Endothelial cell of umbilical vein (primary cell): Measurements from ENCODE around the gene TMEM184B. TPM values are rescaled to one million over a fixed set of nuclear protein-coding genes. Genes with fewer than 3 reads are reported as not detected.

ENCODE experiments used
- BruUV-seq: library from RNA; stranded (reverse); fragments of 400-500 nt; replicated peaks from 2 replicates; lab custom pipeline; 2021; lab: Mats Ljungman, UMichigan
- CTCF ChIA-PET: fragments of 300-600, 350-600 bp; sonication (Branson Sonifier 250); formaldehyde crosslinking; loops from one replicate; lab custom pipeline; 2021; ENCODE audit warnings: antibody characterized with exemption, inconsistent platforms; lab: Charles Lee
- POLR2A ChIA-PET: fragments of 300-600, 350-600 bp; sonication (Branson Sonifier 250); formaldehyde crosslinking; loops from one replicate; lab custom pipeline; 2021; ENCODE audit warnings: antibody characterized with exemption, inconsistent platforms; lab: Charles Lee
- DNase-seq: peaks from one replicate; pipeline ENCODE4 v3.0.0-alpha.2; 2011; ENCODE audit warnings: low read depth, low spot score
- FAIRE-seq: peaks from 2 replicates; lab custom pipeline; 2011; peaks lifted over from hg19 to GRCh38; lab: Jason Lieb, UNC
- H2AFZ ChIP-seq: 2 replicates; pipeline ENCODE4 v1.6.0; 2012; ENCODE audit warnings: low read depth, low read length, control low read depth, inconsistent platforms
- H3K27ac ChIP-seq: 2 replicates; pipeline ENCODE4 v1.5.1; 2011; ENCODE audit warnings: low read depth, mild to moderate bottlenecking, control low read depth, low read length, moderate library complexity; ENCODE audit not compliant: insufficient read depth
- H3K27me3 ChIP-seq, 2 experiments: 2 replicates each; pipeline versions ENCODE4 v1.6.0 to v1.6.1; 2011; ENCODE audit warnings: low read length in 2 of 2, mixed read lengths in 1 of 2; ENCODE audit not compliant: control insufficient read depth in 2 of 2, insufficient read depth in 2 of 2
- H3K36me3 ChIP-seq, 2 experiments: 2 replicates in 1 of 2; 3 replicates in 1 of 2; pipeline ENCODE4 v1.5.1; 2011; ENCODE audit warnings: low read length in 2 of 2, mild to moderate bottlenecking in 1 of 2, moderate library complexity in 1 of 2; ENCODE audit not compliant: control insufficient read depth in 2 of 2, insufficient read depth in 2 of 2; ENCODE audit errors: extremely low read depth in 1 of 2
- H3K4me1 ChIP-seq: 3 replicates; pipeline ENCODE4 v1.5.1; 2011; ENCODE audit warnings: mild to moderate bottlenecking, low read length; ENCODE audit not compliant: control insufficient read depth, insufficient read depth; ENCODE audit errors: extremely low read depth
- H3K4me2 ChIP-seq: 2 replicates; pipeline ENCODE4 v1.6.1; 2011; ENCODE audit warnings: low read length, control low read depth, mixed read lengths; ENCODE audit not compliant: insufficient read depth
- H3K4me3 ChIP-seq, 3 experiments: fragments of 200-600 bp in 1 of 3; sonication (generic), shearing (Covaris generic) in 1 of 3; replicated peaks in 1 of 3; 2 replicates each; pipeline ENCODE4 v1.5.1; 2011 to 2016; ENCODE audit warnings: control low read depth in 3 of 3, low read length in 3 of 3, mild to moderate bottlenecking in 2 of 3, inconsistent platforms in 1 of 3, low read depth in 1 of 3, moderate library complexity in 1 of 3; ENCODE audit not compliant: insufficient read depth in 1 of 3
- H3K79me2 ChIP-seq: 2 replicates; pipeline ENCODE4 v1.6.0; 2012; ENCODE audit warnings: low read length, inconsistent platforms; ENCODE audit not compliant: control insufficient read depth, insufficient read depth
- H3K9ac ChIP-seq: replicated peaks from 2 replicates; pipeline ENCODE3; 2011; ENCODE audit warnings: low read length, control low read depth; ENCODE audit not compliant: insufficient read depth; ENCODE audit errors: extremely low read depth
- H3K9me1 ChIP-seq: replicated peaks from 3 replicates; pipeline ENCODE4 v1.6.0; 2011; ENCODE audit warnings: mild to moderate bottlenecking, low read length; ENCODE audit not compliant: control insufficient read depth, insufficient read depth; ENCODE audit errors: extremely low read depth
- H3K9me3 ChIP-seq: replicated peaks from 2 replicates; pipeline ENCODE4 v1.5.1; 2012; ENCODE audit warnings: low read length, inconsistent platforms; ENCODE audit not compliant: control insufficient read depth, insufficient read depth
- H4K20me1 ChIP-seq: replicated peaks from 2 replicates; pipeline ENCODE3; 2011; ENCODE audit warnings: mild to moderate bottlenecking, low read length; ENCODE audit not compliant: control insufficient read depth, insufficient read depth; ENCODE audit errors: extremely low read depth
- CTCF ChIP-seq, 2 donors: IDR thresholded peaks; 1 replicate in 1 of 2; 2 replicates in 1 of 2; pipeline ENCODE4 v1.5.1; 2011; ENCODE audit warnings: low read length in 2 of 2, mild to moderate bottlenecking in 2 of 2, moderate library complexity in 2 of 2, control low read depth in 1 of 2, inconsistent platforms in 1 of 2, low read depth in 1 of 2; ENCODE audit not compliant: insufficient read depth in 1 of 2; ENCODE audit errors: extremely low read depth in 1 of 2
- EZH2 ChIP-seq: IDR thresholded peaks from 2 replicates; pipeline ENCODE4 v1.6.1; 2012; ENCODE audit warnings: borderline replicate concordance, low read depth, mild to moderate bottlenecking, moderate library complexity, low read length, inconsistent platforms; ENCODE audit not compliant: severe bottlenecking
- FOS ChIP-seq: IDR thresholded peaks from 2 replicates; pipeline ENCODE4 v1.6.1; 2011; ENCODE audit warnings: mild to moderate bottlenecking, low read length, moderate library complexity, borderline replicate concordance; ENCODE audit not compliant: insufficient read depth
- GATA2 ChIP-seq: IDR thresholded peaks from 2 replicates; pipeline ENCODE4 v1.7.0; 2011; ENCODE audit warnings: low read depth, mild to moderate bottlenecking, moderate library complexity, mixed read lengths, low read length; ENCODE audit not compliant: insufficient read length, insufficient read depth
- JUN ChIP-seq: IDR thresholded peaks from 2 replicates; pipeline ENCODE4 v1.6.1; 2011; ENCODE audit warnings: borderline replicate concordance, low read depth; ENCODE audit not compliant: insufficient read length, insufficient read depth
- MAX ChIP-seq: IDR thresholded peaks from 2 replicates; pipeline ENCODE4 v1.6.1; 2011; ENCODE audit not compliant: insufficient read depth, insufficient read length
- MYC ChIP-seq: IDR thresholded peaks from one replicate; pipeline ENCODE4 v1.6.1; 2011; ENCODE audit warnings: mild to moderate bottlenecking, low read depth, low read length
- POLR2A ChIP-seq: IDR thresholded peaks from 2 replicates; pipeline ENCODE4 v1.6.1; 2012; ENCODE audit warnings: low read depth, mild to moderate bottlenecking, control low read depth, low read length
- POLR2AphosphoS5 ChIP-seq: IDR thresholded peaks from 2 replicates; pipeline ENCODE4 v1.6.1; 2012; ENCODE audit warnings: low read depth, mild to moderate bottlenecking, control low read depth, low read length, moderate library complexity; ENCODE audit not compliant: insufficient read depth
- dilution Hi-C: fragments of 300-500 bp; cut with MboI; formaldehyde crosslinking; loops from one replicate; pipeline ENCODE4 v1.15.0; 2019; ENCODE audit warnings: low sequenced_read_pairs; ENCODE audit not compliant: extremely low pct_ligation_motif_present
- intact Hi-C: fragments of 100-400 bp; cut with micrococcal nuclease; formaldehyde crosslinking; loops from one replicate; pipeline ENCODE4 v1.10.0; 2022
- polyA plus RNA-seq, 4 experiments: library from polyadenylated mRNA; depleted of rRNA in 3 of 4; stranded (reverse) in 3 of 4; unstranded in 1 of 4; fragments of >200 nt; gene quantifications; 2 replicates each; pipeline versions ENCODE4 v1.2.1 to v1.2.3, GENCODE V29; 2011 to 2012; ENCODE audit warnings: missing spikeins in 1 of 4
- total RNA-seq: library from RNA; stranded (reverse); gene quantifications from 2 replicates; pipeline ENCODE4 v1.2.3, GENCODE V29; 2021

The TMEM184B gene
- total and polyA plus RNA-seq, 2 donors (not counting 3 experiments of a cell fraction or from before 2014, with no cell fraction given): 72.5 to 96.6 TPM

GRCh38 chr22:38264322-38264843 lies 8.4 kb downstream of the TMEM184B start:
- FAIRE-seq: no peak
- H3K4me3 ChIP-seq: no peak overlapping the region
- no TSS peak for BruUV-seq
- no peak for DNase-seq
- dilution Hi-C loops (no loop called here), intact Hi-C loops (no loop called here)
- H3K4me1 ChIP-seq: peaks cover 4% of the 10 kb centered on the region
- no peaks in the 10 kb centered on the region for H3K9me1 ChIP-seq
- no peaks in the 10 kb centered on the region for H3K27me3 ChIP-seq
- H3K9ac ChIP-seq: no peak overlapping the region
- no peaks in the 10 kb centered on the region for H4K20me1 ChIP-seq
- ChIA-PET CTCF (no interaction called here), POLR2A (no interaction called here)
- TF ChIP-seq MAX (no peak), EZH2 (no peak), FOS (no peak), POLR2A (no peak), JUN (no peak), MYC (no peak), POLR2AphosphoS5 (no peak), GATA2 (no peak), CTCF (IDR thresholded peaks at IDR 0.05; ENCODE audit: extremely low read depth in 1 of 2, insufficient read depth in 1 of 2, low read depth in 1 of 2, low read length in 2 of 2) (no peak)
- no peaks in the 10 kb centered on the region for H3K9me3 ChIP-seq
- no peak overlapping the region for H3K27ac ChIP-seq
- peaks cover 0 to 5% of the 10 kb centered on the region in 2 experiments for H3K36me3 ChIP-seq
- H3K4me2 ChIP-seq: no peak overlapping the region
- peaks cover 82% of the 10 kb centered on the region for H3K79me2 ChIP-seq
- no peak overlapping the region for H2AFZ ChIP-seq
